Measurements from ENCODE around the gene YEATS2. TPM values are rescaled to one million over a fixed set of nuclear protein-coding genes. Genes with fewer than 3 reads are reported as not detected.

The YEATS2 gene
- polyA plus RNA-seq, 1 donor (not counting 4 experiments of a cell fraction or from before 2014, with no cell fraction given) = 21.7 TPM

GRCh38 chr3:183731611-183732010 lies 34.0 kb downstream of the YEATS2 start:
- peaks cover 19 to 23% of the 10 kb centered on the region in 2 experiments for H3K36me3 ChIP-seq (ENCODE audit: control insufficient read depth in 2 of 2, extremely low read depth in 1 of 2, insufficient read depth in 2 of 2, low read length in 2 of 2)
- no peaks in the 10 kb centered on the region for H3K9me3 ChIP-seq (ENCODE audit: control insufficient read depth, low read depth, low read length)
- no peak overlapping the region for H3K4me3 ChIP-seq (ENCODE audit: control insufficient read depth in 2 of 3, extremely low read depth in 1 of 3, insufficient read depth in 2 of 3, low read depth in 1 of 3, low read length in 3 of 3)
- DNase-seq (ENCODE audit: low read depth, low spot score) (no peak), FAIRE-seq (no peak)
- no peak overlapping the region for H3K27ac ChIP-seq (ENCODE audit: control insufficient read depth, insufficient read depth, low read length)
- H3K4me1 ChIP-seq (ENCODE audit: control insufficient read depth, extremely low read depth, insufficient read depth, low read length) = no peaks in the 10 kb centered on the region
- no peaks in the 10 kb centered on the region for H3K27me3 ChIP-seq (ENCODE audit: control insufficient read depth, extremely low read depth, insufficient read depth, low read length)
- no peaks in the 10 kb centered on the region for H4K20me1 ChIP-seq (ENCODE audit: control insufficient read depth, extremely low read depth, insufficient read depth, low read length)
- H3K79me2 ChIP-seq (ENCODE audit: control insufficient read depth, insufficient read depth, low read length) = peaks cover 3% of the 10 kb centered on the region
- no peaks in the 10 kb centered on the region for H3K9me1 ChIP-seq (ENCODE audit: control insufficient read depth, extremely low read depth, insufficient read depth, low read length)
- H3K4me2 ChIP-seq (ENCODE audit: control insufficient read depth, extremely low read depth, insufficient read depth, low read depth, low read length) = no peak overlapping the region
- H2AFZ ChIP-seq (ENCODE audit: control insufficient read depth, low read length) = no peak overlapping the region
- dilution Hi-C loops (cut with MboI; ENCODE audit: extremely low pct_ligation_motif_present, low sequenced_read_pairs) = no loop called here
- TF ChIP-seq CTCF (optimal IDR thresholded peaks at IDR 0.05 in 1 of 3, IDR thresholded peaks at IDR 0.05 in 1 of 3, conservative IDR thresholded peaks at IDR 0.05 in 1 of 3; ENCODE audit: extremely low read depth in 1 of 3, insufficient read depth in 2 of 3, low read length in 3 of 3) (no peak), EZH2 (IDR thresholded peaks at IDR 0.05; ENCODE audit: low read length) (no peak)
- no peak overlapping the region for H3K9ac ChIP-seq (ENCODE audit: control insufficient read depth, extremely low read depth, insufficient read depth, low read length)

- H3K36me3 ChIP-seq (ENCODE audit: control insufficient read depth in 2 of 2, extremely low read depth in 1 of 2, insufficient read depth in 2 of 2, low read length in 2 of 2) = peaks cover 16 to 22% of the 10 kb centered on the region in 2 experiments
- no peaks in the 10 kb centered on the region for H4K20me1 ChIP-seq (ENCODE audit: control insufficient read depth, extremely low read depth, insufficient read depth, low read length)
- no peaks in the 10 kb centered on the region for H3K27me3 ChIP-seq (ENCODE audit: control insufficient read depth, extremely low read depth, insufficient read depth, low read length)
- H3K4me1 ChIP-seq (ENCODE audit: control insufficient read depth, extremely low read depth, insufficient read depth, low read length) = no peaks in the 10 kb centered on the region
- FAIRE-seq (no peak), DNase-seq (ENCODE audit: low read depth, low spot score) (no peak)
- no peak overlapping the region for H3K27ac ChIP-seq (ENCODE audit: control insufficient read depth, insufficient read depth, low read length)
- no peak overlapping the region for H2AFZ ChIP-seq (ENCODE audit: control insufficient read depth, low read length)
- H3K4me2 ChIP-seq (ENCODE audit: control insufficient read depth, extremely low read depth, insufficient read depth, low read depth, low read length) = no peak overlapping the region
- dilution Hi-C loops (cut with MboI; ENCODE audit: extremely low pct_ligation_motif_present, low sequenced_read_pairs) = no loop called here
- H3K9ac ChIP-seq (ENCODE audit: control insufficient read depth, extremely low read depth, insufficient read depth, low read length) = no peak overlapping the region
- H3K9me1 ChIP-seq (ENCODE audit: control insufficient read depth, extremely low read depth, insufficient read depth, low read length) = no peaks in the 10 kb centered on the region
- H3K4me3 ChIP-seq (ENCODE audit: control insufficient read depth in 2 of 3, extremely low read depth in 1 of 3, insufficient read depth in 2 of 3, low read depth in 1 of 3, low read length in 3 of 3) = no peak overlapping the region
- TF ChIP-seq EZH2 (IDR thresholded peaks at IDR 0.05; ENCODE audit: low read length) (no peak), CTCF (optimal IDR thresholded peaks at IDR 0.05 in 1 of 3, IDR thresholded peaks at IDR 0.05 in 1 of 3, conservative IDR thresholded peaks at IDR 0.05 in 1 of 3; ENCODE audit: extremely low read depth in 1 of 3, insufficient read depth in 2 of 3, low read length in 3 of 3) (no peak)
- peaks cover 3% of the 10 kb centered on the region for H3K79me2 ChIP-seq (ENCODE audit: control insufficient read depth, insufficient read depth, low read length)
- no peaks in the 10 kb centered on the region for H3K9me3 ChIP-seq (ENCODE audit: control insufficient read depth, low read depth, low read length)
Observed at GRCh38 chr3:183733553-183733952, 36.0 kb downstream of the YEATS2 start.
